Peyer's patch (tissue), 4 donors: ENCODE data around the gene UROC1. TPM values are rescaled to one million over a fixed set of nuclear protein-coding genes. Genes with fewer than 3 reads are reported as not detected.

Experiments
- DNase-seq, 3 donors: peaks; one replicate each; pipeline ENCODE4 v3.0.0-alpha.2; 2017 to 2019
- H3K27ac ChIP-seq, 4 donors: fragments of 200-600 bp; sonication (generic); one replicate each; pipeline ENCODE4 v1.5.1; 2016 to 2019
- H3K27me3 ChIP-seq, 2 donors: fragments of 200-600 bp; sonication (generic); one replicate each; pipeline ENCODE4 v1.5.1; 2019
- H3K36me3 ChIP-seq, 3 donors: fragments of 200-600 bp; sonication (generic); one replicate each; pipeline ENCODE4 v1.5.1; 2016 to 2019
- H3K4me1 ChIP-seq, 4 donors: fragments of 200-600 bp; sonication (generic); one replicate each; pipeline ENCODE4 v1.5.1; 2016 to 2019
- H3K4me3 ChIP-seq, 4 donors: fragments of 200-600 bp; sonication (generic); 1 replicate in 3 of 4; 2 replicates in 1 of 4; pipeline ENCODE4 v1.5.1; 2016 to 2019; ENCODE audit warnings: mild to moderate bottlenecking in 1 of 4
- H3K9me3 ChIP-seq, 4 donors: fragments of 200-600 bp; sonication (generic); one replicate each; pipeline ENCODE4 v1.5.1; 2016 to 2019; ENCODE audit warnings: mild to moderate bottlenecking in 1 of 4
- POLR2A ChIP-seq, 2 donors: fragments of 450-650 bp; IDR thresholded peaks; one replicate each; pipeline ENCODE4 v1.5.1; 2017; ENCODE audit warnings: antibody characterized with exemption in 2 of 2, mild to moderate bottlenecking in 2 of 2, moderate library complexity in 2 of 2
- total RNA-seq, 4 donors: library from RNA; depleted of rRNA; stranded (reverse); fragments of >200 nt; gene quantifications; one replicate each; pipeline ENCODE4 v1.1.0, GENCODE V29; 2016
- TF ChIP-seq, protein P1 (sequence below), 6 experiments: fragments of 450-650 bp in 4 of 6; fragments of 200-600 bp in 2 of 6; sonication (generic) in 1 of 6; IDR thresholded peaks; one replicate each; pipeline ENCODE4 v1.5.1; 2017 to 2019; ENCODE audit warnings: antibody characterized with exemption in 6 of 6, mild to moderate bottlenecking in 3 of 6, moderate library complexity in 1 of 6

The UROC1 gene
- total RNA-seq, 4 donors from 2014 or later = not detected

DNA sequence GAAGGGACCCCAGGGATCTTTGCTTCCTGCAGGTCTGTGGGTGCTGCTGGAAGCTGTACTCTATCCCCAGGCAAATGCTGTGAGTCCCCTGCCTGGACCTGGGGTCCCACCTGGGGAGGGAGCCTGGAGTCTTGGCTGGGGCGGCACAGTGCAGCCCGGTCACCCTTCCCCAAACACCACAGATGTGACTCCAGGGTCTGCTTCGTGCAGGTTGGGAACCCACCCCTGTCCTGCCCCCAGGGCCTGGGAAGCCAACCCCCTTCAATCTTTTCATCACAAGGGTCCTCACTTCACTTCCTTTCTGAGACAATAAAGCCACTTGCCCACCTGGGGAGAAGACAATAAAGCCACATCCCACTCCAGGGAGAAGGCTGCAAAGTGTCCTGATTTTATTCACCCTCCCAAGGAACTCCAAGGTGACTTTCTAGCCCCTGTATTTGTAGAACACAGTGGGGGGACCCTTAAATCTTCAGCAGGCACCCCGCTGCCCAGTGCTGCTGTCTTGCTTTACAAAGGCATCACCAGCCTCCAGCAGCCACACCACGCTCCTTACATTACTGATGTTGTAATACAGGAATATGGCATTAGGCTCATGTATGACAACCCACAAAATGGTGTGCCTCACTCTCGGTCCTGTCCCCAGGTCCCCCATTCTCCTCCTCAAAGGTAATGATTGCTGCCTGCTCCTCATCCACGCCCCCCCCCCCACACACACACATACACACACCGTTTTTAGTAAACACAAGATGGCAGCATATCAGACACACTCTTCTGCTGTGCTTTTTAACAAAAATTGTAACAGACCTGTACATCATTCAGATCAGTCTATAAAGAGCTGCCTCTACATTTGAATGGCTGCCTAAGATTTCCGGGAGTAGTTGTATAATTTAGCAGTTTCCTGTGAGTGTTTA is 31.2 kb upstream of the UROC1 start:
- no peaks in the 10 kb centered on the region for H3K36me3 ChIP-seq
- H3K27me3 ChIP-seq = no peaks in the 10 kb centered on the region
- no peak overlapping the region for H3K4me3 ChIP-seq
- DNase-seq = peak in 2 of 3 donors; percentile 19 to 26
- H3K9me3 ChIP-seq = no peaks in the 10 kb centered on the region
- no peaks in the 10 kb centered on the region for H3K4me1 ChIP-seq
- TF ChIP-seq, protein P1, sequence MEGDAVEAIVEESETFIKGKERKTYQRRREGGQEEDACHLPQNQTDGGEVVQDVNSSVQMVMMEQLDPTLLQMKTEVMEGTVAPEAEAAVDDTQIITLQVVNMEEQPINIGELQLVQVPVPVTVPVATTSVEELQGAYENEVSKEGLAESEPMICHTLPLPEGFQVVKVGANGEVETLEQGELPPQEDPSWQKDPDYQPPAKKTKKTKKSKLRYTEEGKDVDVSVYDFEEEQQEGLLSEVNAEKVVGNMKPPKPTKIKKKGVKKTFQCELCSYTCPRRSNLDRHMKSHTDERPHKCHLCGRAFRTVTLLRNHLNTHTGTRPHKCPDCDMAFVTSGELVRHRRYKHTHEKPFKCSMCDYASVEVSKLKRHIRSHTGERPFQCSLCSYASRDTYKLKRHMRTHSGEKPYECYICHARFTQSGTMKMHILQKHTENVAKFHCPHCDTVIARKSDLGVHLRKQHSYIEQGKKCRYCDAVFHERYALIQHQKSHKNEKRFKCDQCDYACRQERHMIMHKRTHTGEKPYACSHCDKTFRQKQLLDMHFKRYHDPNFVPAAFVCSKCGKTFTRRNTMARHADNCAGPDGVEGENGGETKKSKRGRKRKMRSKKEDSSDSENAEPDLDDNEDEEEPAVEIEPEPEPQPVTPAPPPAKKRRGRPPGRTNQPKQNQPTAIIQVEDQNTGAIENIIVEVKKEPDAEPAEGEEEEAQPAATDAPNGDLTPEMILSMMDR (IDR thresholded peaks at IDR 0.05) = no peak
- no peak for TF ChIP-seq POLR2A (IDR thresholded peaks at IDR 0.05)
- H3K27ac ChIP-seq = no peak overlapping the region

DNA sequence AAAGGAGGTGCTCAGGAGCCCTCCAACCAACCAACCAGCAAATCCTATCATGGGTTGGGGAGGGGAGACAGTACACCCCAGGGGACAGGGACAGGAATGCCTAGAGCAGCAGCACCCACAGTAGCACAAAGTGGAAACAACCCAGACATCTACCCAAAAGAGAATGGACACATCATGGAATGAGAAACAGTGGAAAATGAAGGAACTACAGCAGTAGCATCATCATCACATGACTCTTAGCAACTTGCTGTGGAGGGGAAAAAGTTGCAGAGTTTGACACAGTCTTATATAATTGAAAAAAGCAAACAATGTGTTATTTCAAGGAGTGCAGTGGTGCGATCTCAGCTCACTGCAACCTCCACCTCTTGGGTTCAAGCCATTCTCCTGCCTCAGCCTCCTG is 30.1 kb upstream of the UROC1 start:
- Histone ChIP-seq H3K36me3 (no peaks in the 10 kb centered on the region), H3K9me3 (no peaks in the 10 kb centered on the region), H3K27me3 (no peaks in the 10 kb centered on the region), H3K27ac (no peak overlapping the region), H3K4me3 (no peak overlapping the region), H3K4me1 (no peaks in the 10 kb centered on the region)
- peak in 1 of 3 donors; percentile 5 for DNase-seq
- no peak for TF ChIP-seq POLR2A (IDR thresholded peaks at IDR 0.05)
- TF ChIP-seq, protein P1 (IDR thresholded peaks at IDR 0.05) = no peak

DNA sequence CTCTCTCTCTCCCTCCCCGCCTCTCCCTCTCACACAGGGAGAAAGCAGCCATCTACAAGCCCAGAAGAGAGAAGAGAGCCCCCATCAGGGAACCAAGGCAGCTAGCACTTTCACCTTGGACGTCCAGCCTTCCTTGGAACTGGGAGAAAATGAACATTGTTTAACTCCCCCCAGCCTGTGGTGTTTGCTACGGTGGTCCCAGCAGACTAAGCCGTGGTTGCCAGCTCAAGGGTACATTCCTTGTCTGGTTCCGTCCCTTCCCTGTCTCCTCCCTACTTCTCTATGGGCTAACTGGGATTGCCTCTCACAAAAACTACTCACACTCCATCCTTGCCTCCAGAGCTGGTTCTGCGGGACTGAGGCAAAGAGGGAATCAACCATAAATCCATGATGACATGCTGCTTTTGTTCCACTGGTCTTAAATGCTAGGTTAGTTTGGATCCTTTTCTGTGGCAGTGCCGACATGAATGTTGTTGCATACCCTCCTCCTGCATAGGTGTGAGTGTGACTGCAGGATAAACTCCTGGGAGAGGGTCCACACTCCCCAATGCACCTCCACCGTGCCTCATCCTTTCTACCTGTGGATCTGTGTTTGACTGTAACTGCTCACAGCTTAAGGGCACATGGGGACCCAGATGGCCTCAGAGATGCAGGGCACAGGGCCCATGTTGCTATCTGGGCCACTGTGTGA is 29.1 kb upstream of the UROC1 start:
- peak in 2 of 3 donors; percentile 18 for DNase-seq
- TF ChIP-seq, protein P1 (IDR thresholded peaks at IDR 0.05) = no peak
- TF ChIP-seq POLR2A (IDR thresholded peaks at IDR 0.05) = no peak
- H3K27ac ChIP-seq = no peak overlapping the region

DNA sequence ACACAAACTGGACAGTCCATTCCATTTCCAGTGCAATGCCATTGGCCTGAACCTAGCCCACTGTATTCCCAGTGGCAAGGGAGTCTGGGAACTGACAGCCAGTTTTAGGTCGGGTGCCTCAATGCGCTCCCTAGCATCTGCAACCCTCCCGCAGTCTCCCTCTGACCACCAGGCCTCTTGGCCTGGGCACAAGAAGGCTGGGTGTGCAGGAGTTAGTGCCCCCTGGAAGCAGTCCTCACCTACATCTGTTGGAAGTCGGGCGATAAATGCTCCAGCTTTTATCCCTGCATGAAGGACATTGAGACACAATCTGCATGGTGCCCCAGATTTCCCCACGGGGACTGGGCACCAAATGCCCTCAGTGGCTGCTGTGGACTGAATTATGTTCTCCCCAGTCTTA is 28.4 kb upstream of the UROC1 start:
- Histone ChIP-seq H3K9me3 (no peaks in the 10 kb centered on the region), H3K4me3 (no peak overlapping the region), H3K4me1 (no peaks in the 10 kb centered on the region), H3K27ac (no peak overlapping the region), H3K36me3 (no peaks in the 10 kb centered on the region), H3K27me3 (no peaks in the 10 kb centered on the region)
- peak in 2 of 3 donors; percentile 8 to 26 for DNase-seq
- no peak for TF ChIP-seq POLR2A (IDR thresholded peaks at IDR 0.05)
- TF ChIP-seq, protein P1 (IDR thresholded peaks at IDR 0.05) = no peak

More for the DNA sequence above, 29.1 kb upstream of the UROC1 start:
- H3K27me3 ChIP-seq = no peaks in the 10 kb centered on the region
- no peaks in the 10 kb centered on the region for H3K4me1 ChIP-seq
- H3K36me3 ChIP-seq = no peaks in the 10 kb centered on the region
- H3K9me3 ChIP-seq = no peaks in the 10 kb centered on the region
- no peak overlapping the region for H3K4me3 ChIP-seq

DNA sequence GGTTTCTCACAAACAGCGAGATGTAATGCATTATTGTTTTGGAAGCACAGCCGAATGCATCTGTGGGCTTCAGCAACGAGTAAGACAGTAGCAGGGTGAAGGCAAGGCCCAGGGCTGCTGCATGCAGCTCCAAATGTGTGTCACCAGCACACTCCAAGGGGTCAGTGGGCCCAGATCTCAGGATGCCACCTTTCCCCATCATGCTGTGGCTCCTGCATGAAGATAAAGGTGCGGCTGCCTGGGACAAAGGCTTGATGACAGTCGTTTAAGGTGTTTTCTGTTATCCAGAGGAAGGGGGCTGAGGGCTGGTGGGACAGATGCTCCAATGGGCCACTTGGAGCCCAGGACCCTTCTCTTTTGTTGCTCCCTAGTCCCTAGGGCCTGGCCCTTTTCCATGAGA is 28.0 kb upstream of the UROC1 start:
- Histone ChIP-seq H3K27ac (no peak overlapping the region), H3K4me3 (no peak overlapping the region), H3K9me3 (no peaks in the 10 kb centered on the region), H3K36me3 (no peaks in the 10 kb centered on the region), H3K27me3 (no peaks in the 10 kb centered on the region), H3K4me1 (no peaks in the 10 kb centered on the region)
- TF ChIP-seq, protein P1 (IDR thresholded peaks at IDR 0.05) = no peak
- TF ChIP-seq POLR2A (IDR thresholded peaks at IDR 0.05) = no peak
- DNase-seq = peak in 2 of 3 donors; percentile 6 to 36
